Right lobe of liver (tissue), 6 donors: ENCODE measurements around the gene MYO1F. TPM values are rescaled to one million over a fixed set of nuclear protein-coding genes. Genes with fewer than 3 reads are reported as not detected.

Source experiments
- ATAC-seq, 4 donors: fragments of 200-7000 bp; cut with Tn5 transposase; one replicate each; pipeline ENCODE4 v1.9.1; 2020; ENCODE audit warnings: mild to moderate bottlenecking in 4 of 4, moderate library complexity in 4 of 4
- DNase-seq, 3 donors: peaks; one replicate each; pipeline ENCODE4 v3.0.0-alpha.2; 2020
- H3K27ac ChIP-seq, 3 donors: fragments of 200-600 bp; one replicate each; pipeline ENCODE4 v1.8.0; 2022
- H3K27me3 ChIP-seq, 2 donors: fragments of 200-600 bp; one replicate each; pipeline ENCODE4 v1.8.0; 2022
- H3K36me3 ChIP-seq, 4 donors: fragments of 200-600 bp; sonication (generic) in 1 of 4; one replicate each; pipeline versions ENCODE4 v1.5.1 to v1.8.0; 2017 to 2022; ENCODE audit warnings: control low read depth in 1 of 4
- H3K4me1 ChIP-seq, 4 donors: fragments of 200-600 bp; sonication (generic) in 1 of 4; one replicate each; pipeline versions ENCODE4 v1.5.1 to v1.8.0; 2017 to 2022; ENCODE audit warnings: control low read depth in 1 of 4
- H3K4me3 ChIP-seq, 3 donors: fragments of 200-600 bp; one replicate each; pipeline ENCODE4 v1.8.0; 2022
- H3K9me3 ChIP-seq, 4 donors: fragments of 200-600 bp; sonication (generic) in 1 of 4; one replicate each; pipeline versions ENCODE4 v1.5.1 to v1.8.0; 2017 to 2022; ENCODE audit warnings: control low read depth in 1 of 4
- POLR2A ChIP-seq: fragments of 450-650 bp; IDR thresholded peaks from one replicate; pipeline ENCODE4 v1.6.1; 2017; ENCODE audit warnings: antibody characterized with exemption, mild to moderate bottlenecking
- WGBS: methylation state at CpG from one replicate; pipeline ENCODE4 v1.1.6; 2018; ENCODE audit warnings: low coverage, low lambda C conversion rate; ENCODE audit not compliant: insufficient coverage; ENCODE audit errors: missing lambda C conversion rate; 5-methylcytosine and 5-hydroxymethylcytosine counted together
- intact Hi-C, 2 donors: fragments of 100-400 bp; cut with DNase I; formaldehyde crosslinking; loops; one replicate each; pipeline versions ENCODE4 v1.11.2 to v1.14.1; 2022
- total RNA-seq, 6 experiments: library from RNA; depleted of rRNA in 2 of 6; stranded (reverse); fragments of >200 nt in 2 of 6; fragmentation: NEBNext Ultra II Directional in 3 of 6; extraction: Animal tissue kit (Norgen Biotek cat#: 25700) in 3 of 6; gene quantifications; one replicate each; pipeline versions ENCODE4 v1.1.0 to v1.2.4, GENCODE V29; 2016 to 2023
- TF ChIP-seq, protein P1 (sequence below), 4 donors: fragments of 200-600 bp in 3 of 4; fragments of 450-650 bp in 1 of 4; IDR thresholded peaks; one replicate each; pipeline versions ENCODE4 v1.5.1 to v1.8.0; 2016 to 2022; ENCODE audit warnings: antibody characterized with exemption in 4 of 4, mild to moderate bottlenecking in 2 of 4
- donor health status: DM: no; HTN: yes; CAD: no.
- donor health status: DM: no; HTN: no; CAD: no.
- donor health status: DM: no; HTN: no; CAD: no.
- donor health status: DM: no; HTN: yes; CAD: no.
- donor health status: DM: no; HTN: yes; CAD: no.

The MYO1F gene
- total RNA-seq, 6 experiments from 2014 or later = 7.9 to 21.5 (median 10.2) TPM

DNA sequence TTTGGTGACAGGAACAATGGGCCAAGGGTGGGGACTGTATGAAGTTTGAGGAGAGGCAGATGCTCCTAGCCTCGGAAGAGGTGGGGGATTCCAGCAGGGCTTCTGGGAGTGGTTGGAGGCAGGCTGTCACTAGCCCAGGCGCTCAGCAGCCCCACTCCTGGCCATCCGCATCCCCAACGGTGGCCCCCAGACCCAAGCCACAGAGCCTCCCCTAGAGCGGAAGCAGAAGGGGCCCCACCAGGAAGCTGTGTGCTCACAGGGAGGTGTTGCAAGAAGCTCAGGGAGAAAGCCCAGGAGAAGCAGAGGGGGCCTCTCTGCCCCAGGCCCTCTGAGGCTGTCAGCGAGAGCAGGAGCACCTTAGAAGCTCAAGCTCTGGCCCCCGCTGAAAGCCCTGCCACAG is 83.1 kb downstream of the MYO1F start:
- Histone ChIP-seq H3K36me3 (peaks cover 0 to 7% (median 2%) of the 10 kb centered on the region in 4 donors), H3K27me3 (no peaks in the 10 kb centered on the region), H3K9me3 (no peaks in the 10 kb centered on the region), H3K27ac (no peak overlapping the region), H3K4me3 (no peak overlapping the region), H3K4me1 (no peaks in the 10 kb centered on the region)
- whole genome bisulfite sequencing = 45% methylated on average over 4 of the region's 7 CpGs
- TF ChIP-seq, protein P1, sequence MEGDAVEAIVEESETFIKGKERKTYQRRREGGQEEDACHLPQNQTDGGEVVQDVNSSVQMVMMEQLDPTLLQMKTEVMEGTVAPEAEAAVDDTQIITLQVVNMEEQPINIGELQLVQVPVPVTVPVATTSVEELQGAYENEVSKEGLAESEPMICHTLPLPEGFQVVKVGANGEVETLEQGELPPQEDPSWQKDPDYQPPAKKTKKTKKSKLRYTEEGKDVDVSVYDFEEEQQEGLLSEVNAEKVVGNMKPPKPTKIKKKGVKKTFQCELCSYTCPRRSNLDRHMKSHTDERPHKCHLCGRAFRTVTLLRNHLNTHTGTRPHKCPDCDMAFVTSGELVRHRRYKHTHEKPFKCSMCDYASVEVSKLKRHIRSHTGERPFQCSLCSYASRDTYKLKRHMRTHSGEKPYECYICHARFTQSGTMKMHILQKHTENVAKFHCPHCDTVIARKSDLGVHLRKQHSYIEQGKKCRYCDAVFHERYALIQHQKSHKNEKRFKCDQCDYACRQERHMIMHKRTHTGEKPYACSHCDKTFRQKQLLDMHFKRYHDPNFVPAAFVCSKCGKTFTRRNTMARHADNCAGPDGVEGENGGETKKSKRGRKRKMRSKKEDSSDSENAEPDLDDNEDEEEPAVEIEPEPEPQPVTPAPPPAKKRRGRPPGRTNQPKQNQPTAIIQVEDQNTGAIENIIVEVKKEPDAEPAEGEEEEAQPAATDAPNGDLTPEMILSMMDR (IDR thresholded peaks at IDR 0.05) = no peak
- TF ChIP-seq POLR2A = no peak
- intact Hi-C loops = no loop called here
- DNase-seq (no peak), ATAC-seq (peak; percentile 12 to 30 (median 12))

DNA sequence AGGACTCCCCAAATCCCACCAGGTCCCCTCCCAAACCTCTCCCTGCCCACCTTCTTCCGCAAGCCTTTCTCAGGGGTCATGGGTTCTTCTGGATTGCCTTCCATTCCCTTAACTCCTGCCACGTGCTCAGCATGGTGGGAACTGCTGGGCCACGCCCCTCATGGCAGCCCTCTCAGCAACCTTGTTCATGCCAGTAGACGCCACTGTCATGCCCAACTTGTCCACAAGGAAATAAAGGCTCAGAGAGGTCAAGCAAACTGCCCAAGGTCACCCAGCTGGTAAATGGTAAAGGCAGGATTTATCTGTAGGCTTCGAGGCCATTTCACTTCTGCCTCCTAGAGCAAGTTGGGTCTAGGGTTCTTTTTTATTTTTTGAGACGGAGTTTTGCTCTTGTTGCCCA is 85.7 kb downstream of the MYO1F start:
- TF ChIP-seq, protein P1 (IDR thresholded peaks at IDR 0.05) = no peak
- TF ChIP-seq POLR2A = no peak
- Histone ChIP-seq H3K27ac (no peak overlapping the region), H3K36me3 (peaks cover 0 to 30% (median 21%) of the 10 kb centered on the region in 4 donors), H3K4me3 (no peak overlapping the region), H3K4me1 (no peaks in the 10 kb centered on the region), H3K27me3 (no peaks in the 10 kb centered on the region), H3K9me3 (no peaks in the 10 kb centered on the region)
- peak in 1 of 3 donors; percentile 40 for DNase-seq
- no peak for ATAC-seq
- intact Hi-C loops = no loop called here
- WGBS = 75% methylated on average over 5 of the region's 6 CpGs

DNA sequence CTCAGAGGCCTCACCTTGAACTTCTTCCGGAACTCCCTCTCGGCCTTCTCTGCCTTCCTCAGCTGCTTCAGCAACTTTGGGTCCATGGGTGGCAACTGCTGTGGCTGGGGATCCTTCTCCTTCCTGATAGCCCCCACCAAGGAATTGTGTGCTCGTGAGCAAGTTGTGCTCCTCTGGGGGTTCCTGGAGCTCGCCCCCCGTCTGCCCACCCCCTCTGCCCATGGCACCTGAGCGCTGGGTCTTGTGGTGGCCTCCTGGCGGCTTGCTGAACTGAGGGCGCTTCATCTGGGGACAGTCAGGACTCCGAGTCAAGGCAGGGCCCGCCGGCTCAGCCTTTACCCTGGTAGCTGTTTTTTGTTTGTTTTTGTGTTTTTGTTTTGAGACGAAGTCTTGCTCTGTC is 86.4 kb downstream of the MYO1F start:
- WGBS = 57% methylated on average over 5 of the region's 12 CpGs

DNA sequence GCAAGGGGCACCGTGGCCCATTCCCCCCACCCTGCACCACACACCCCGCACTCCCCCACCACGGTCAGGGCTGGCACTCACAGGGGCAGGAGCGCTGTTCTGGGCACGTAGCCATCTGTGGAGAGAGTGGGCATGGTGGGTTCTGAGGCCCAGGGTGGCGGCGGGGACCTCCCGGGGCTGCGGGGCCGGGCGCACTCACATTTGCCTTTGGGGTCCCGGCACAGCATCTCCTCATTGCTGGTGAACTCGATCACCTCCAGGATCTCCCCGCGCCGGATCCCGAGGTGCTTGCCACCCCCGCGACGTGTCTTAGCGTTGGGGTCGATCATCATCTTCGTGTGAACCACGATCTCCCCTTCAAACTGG is 86.9 kb downstream of the MYO1F start:
- no CpG with 5 or more reads among the region's 24 CpGs for WGBS
- H3K36me3 ChIP-seq = peaks cover 6 to 42% (median 30%) of the 10 kb centered on the region in 4 donors
- DNase-seq (peak in 1 of 3 donors; percentile 48), ATAC-seq (peak in 1 of 4 donors; percentile 5)
- no peak for TF ChIP-seq POLR2A
- TF ChIP-seq, protein P1 (IDR thresholded peaks at IDR 0.05) = no peak
- no peaks in the 10 kb centered on the region for H3K27me3 ChIP-seq
- no peak overlapping the region for H3K27ac ChIP-seq
- H3K4me1 ChIP-seq = no peaks in the 10 kb centered on the region
- H3K4me3 ChIP-seq = no peak overlapping the region
- no peaks in the 10 kb centered on the region for H3K9me3 ChIP-seq
- intact Hi-C loops = no loop called here

More for the DNA sequence above, 86.4 kb downstream of the MYO1F start:
- Histone ChIP-seq H3K4me3 (no peak overlapping the region), H3K9me3 (no peaks in the 10 kb centered on the region), H3K27ac (no peak overlapping the region), H3K36me3 (peaks cover 6 to 37% (median 26%) of the 10 kb centered on the region in 4 donors), H3K27me3 (no peaks in the 10 kb centered on the region), H3K4me1 (no peaks in the 10 kb centered on the region)
- TF ChIP-seq POLR2A = no peak
- TF ChIP-seq, protein P1 (IDR thresholded peaks at IDR 0.05) = no peak
- ATAC-seq (no peak), DNase-seq (peak in 1 of 3 donors; percentile 28)
- intact Hi-C loops = no loop called here
